PFSK-1 (cell line): ENCODE data around the gene ETHE1.

Experiments
- POLR2AphosphoS5 ChIP-seq: IDR thresholded peaks from 2 replicates; pipeline ENCODE4 v1.6.1; 2012; ENCODE audit warnings: low read depth, mild to moderate bottlenecking, control low read depth, low read length, moderate library complexity
- REST ChIP-seq, 2 experiments: IDR thresholded peaks; 2 replicates each; pipeline versions ENCODE4 v1.6.1 to v1.8.0; 2011 to 2012; ENCODE audit warnings: low read depth in 2 of 2, low read length in 2 of 2, control low read depth in 1 of 2, inconsistent platforms in 1 of 2, mild to moderate bottlenecking in 1 of 2, moderate library complexity in 1 of 2; ENCODE audit not compliant: insufficient read depth in 1 of 2
- TAF1 ChIP-seq: IDR thresholded peaks from 2 replicates; pipeline ENCODE4 v1.6.1; 2012; ENCODE audit warnings: low read length, control low read depth, borderline replicate concordance; ENCODE audit not compliant: insufficient read depth

- TF ChIP-seq REST (IDR thresholded peaks at IDR 0.05; ENCODE audit: insufficient read depth in 1 of 2, low read depth in 2 of 2, low read length in 2 of 2) = no peak
- TF ChIP-seq POLR2AphosphoS5 = no peak
- no peak for TF ChIP-seq TAF1
These were observed 7.4 kb upstream of the ETHE1 start for GRCh38 chr19:43534305-43534815.
